HUES6 (cell line): ENCODE measurements around the gene RUNX1.

ENCODE experiments used
- H3K27ac ChIP-seq: 2 replicates; pipeline ENCODE4 v1.7.0; 2013; ENCODE audit warnings: low read depth, mild to moderate bottlenecking, low read length, inconsistent platforms
- H3K27me3 ChIP-seq: 2 replicates; pipeline ENCODE4 v1.6.1; 2013; ENCODE audit warnings: low read length; ENCODE audit not compliant: control insufficient read depth, insufficient read depth
- H3K36me3 ChIP-seq: 2 replicates; pipeline ENCODE4 v1.6.1; 2013; ENCODE audit warnings: low read length; ENCODE audit not compliant: control insufficient read depth, insufficient read depth
- H3K4me1 ChIP-seq: 2 replicates; pipeline ENCODE4 v1.6.1; 2013; ENCODE audit warnings: low read length; ENCODE audit not compliant: control insufficient read depth, insufficient read depth
- H3K4me3 ChIP-seq: 2 replicates; pipeline ENCODE4 v1.5.1; 2013; ENCODE audit warnings: low read depth, low read length
- H3K9ac ChIP-seq: one replicate; pipeline ENCODE4 v1.6.1; 2013; ENCODE audit warnings: mild to moderate bottlenecking, low read length
- H3K9me3 ChIP-seq: 2 replicates; pipeline ENCODE4 v1.6.1; 2013; ENCODE audit warnings: low read depth, low read length; ENCODE audit not compliant: control insufficient read depth, insufficient read depth

Gene RUNX1

GRCh38 chr21:35045542-35046262, 3.4 kb downstream of the RUNX1 start:
- Histone ChIP-seq H3K9ac (no peak overlapping the region), H3K9me3 (peaks cover 10% of the 10 kb centered on the region; the same call in 1 of the 2 replicates), H3K27ac (no peak overlapping the region), H3K4me1 (peaks cover 17% of the 10 kb centered on the region), H3K27me3 (no peaks in the 10 kb centered on the region), H3K4me3 (no peak overlapping the region), H3K36me3 (no peaks in the 10 kb centered on the region)

GRCh38 chr21:35044770-35045541, 4.1 kb downstream of the RUNX1 start:
- Histone ChIP-seq H3K27ac (no peak overlapping the region), H3K36me3 (no peaks in the 10 kb centered on the region), H3K27me3 (no peaks in the 10 kb centered on the region), H3K4me1 (peaks cover 17% of the 10 kb centered on the region), H3K9ac (no peak overlapping the region), H3K4me3 (no peak overlapping the region), H3K9me3 (peaks cover 10% of the 10 kb centered on the region; the same call in 1 of the 2 replicates)

DNA sequence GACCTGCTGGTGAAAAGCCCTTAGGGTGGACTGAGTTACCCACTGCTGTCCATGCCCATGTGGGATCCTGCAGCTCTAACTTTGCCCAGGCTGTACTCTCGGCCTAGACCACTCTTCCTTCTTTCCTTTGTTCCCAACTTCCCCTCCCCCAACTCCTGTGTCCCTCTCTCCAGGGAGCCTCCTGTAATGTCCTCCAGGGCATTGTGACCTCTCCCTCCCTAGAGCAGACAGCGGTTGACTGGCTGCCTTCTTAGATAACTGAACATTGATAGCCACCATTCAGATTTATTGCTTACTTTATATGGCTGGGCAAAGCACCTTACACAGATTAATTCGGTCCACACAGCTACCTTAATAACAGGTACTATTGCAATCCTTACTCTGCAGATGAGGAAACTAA, 5.0 kb downstream of the RUNX1 start:
- no peak overlapping the region for H3K9ac ChIP-seq
- H3K4me3 ChIP-seq, result no peak overlapping the region
- no peak overlapping the region for H3K27ac ChIP-seq
- no peaks in the 10 kb centered on the region for H3K27me3 ChIP-seq
- H3K36me3 ChIP-seq, result no peaks in the 10 kb centered on the region
- peaks cover 17% of the 10 kb centered on the region for H3K4me1 ChIP-seq
- H3K9me3 ChIP-seq, result peaks cover 10% of the 10 kb centered on the region; the same call in 1 of the 2 replicates

- Histone ChIP-seq H3K27me3 (no peaks in the 10 kb centered on the region), H3K9me3 (peaks cover 10% of the 10 kb centered on the region; the same call in 1 of the 2 replicates), H3K4me1 (peaks cover 17% of the 10 kb centered on the region), H3K27ac (no peak overlapping the region), H3K4me3 (no peak overlapping the region), H3K36me3 (no peaks in the 10 kb centered on the region), H3K9ac (no peak overlapping the region)
Measured at GRCh38 chr21:35043549-35043948, 5.6 kb downstream of the RUNX1 start.

- Histone ChIP-seq H3K36me3 (no peaks in the 10 kb centered on the region), H3K9ac (no peak overlapping the region), H3K4me1 (peaks cover 12% of the 10 kb centered on the region; the same call in 1 of the 2 replicates), H3K27me3 (no peaks in the 10 kb centered on the region), H3K9me3 (peaks cover 10% of the 10 kb centered on the region; the same call in 1 of the 2 replicates), H3K27ac (no peak overlapping the region), H3K4me3 (no peak overlapping the region)
Measured at GRCh38 chr21:35042836-35043235, 6.3 kb downstream of the RUNX1 start.

GRCh38 chr21:35041881-35042280, 7.2 kb downstream of the RUNX1 start:
- Histone ChIP-seq H3K36me3 (no peaks in the 10 kb centered on the region), H3K4me1 (peaks cover 8% of the 10 kb centered on the region; the same call in 1 of the 2 replicates), H3K4me3 (no peak overlapping the region), H3K27ac (no peak overlapping the region), H3K9ac (no peak overlapping the region), H3K9me3 (peaks cover 10% of the 10 kb centered on the region; the same call in 1 of the 2 replicates), H3K27me3 (no peaks in the 10 kb centered on the region)

DNA sequence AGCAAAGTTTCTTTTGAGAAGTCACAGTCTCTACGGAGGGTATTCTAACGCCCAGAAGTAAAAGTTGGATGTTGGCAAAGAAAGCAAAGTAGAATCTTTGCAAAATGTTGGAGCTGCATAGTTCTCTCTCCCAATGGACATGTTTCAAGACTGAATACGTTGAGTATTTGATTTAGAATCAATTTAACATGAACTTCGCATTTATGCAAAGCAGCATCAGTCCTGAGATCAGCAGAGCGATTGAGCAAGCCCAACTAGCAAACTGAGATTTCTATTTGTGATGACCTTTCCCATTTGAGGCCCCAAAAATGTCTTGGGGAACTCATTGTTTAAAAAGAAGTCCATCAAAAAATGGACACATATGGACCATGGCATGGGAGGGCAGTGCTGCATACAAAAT, 8.0 kb downstream of the RUNX1 start:
- Histone ChIP-seq H3K9me3 (peaks cover 10% of the 10 kb centered on the region; the same call in 1 of the 2 replicates), H3K9ac (no peak overlapping the region), H3K36me3 (no peaks in the 10 kb centered on the region), H3K27me3 (no peaks in the 10 kb centered on the region), H3K4me3 (no peak overlapping the region), H3K4me1 (peaks cover 5% of the 10 kb centered on the region; the same call in 1 of the 2 replicates), H3K27ac (no peak overlapping the region)

DNA sequence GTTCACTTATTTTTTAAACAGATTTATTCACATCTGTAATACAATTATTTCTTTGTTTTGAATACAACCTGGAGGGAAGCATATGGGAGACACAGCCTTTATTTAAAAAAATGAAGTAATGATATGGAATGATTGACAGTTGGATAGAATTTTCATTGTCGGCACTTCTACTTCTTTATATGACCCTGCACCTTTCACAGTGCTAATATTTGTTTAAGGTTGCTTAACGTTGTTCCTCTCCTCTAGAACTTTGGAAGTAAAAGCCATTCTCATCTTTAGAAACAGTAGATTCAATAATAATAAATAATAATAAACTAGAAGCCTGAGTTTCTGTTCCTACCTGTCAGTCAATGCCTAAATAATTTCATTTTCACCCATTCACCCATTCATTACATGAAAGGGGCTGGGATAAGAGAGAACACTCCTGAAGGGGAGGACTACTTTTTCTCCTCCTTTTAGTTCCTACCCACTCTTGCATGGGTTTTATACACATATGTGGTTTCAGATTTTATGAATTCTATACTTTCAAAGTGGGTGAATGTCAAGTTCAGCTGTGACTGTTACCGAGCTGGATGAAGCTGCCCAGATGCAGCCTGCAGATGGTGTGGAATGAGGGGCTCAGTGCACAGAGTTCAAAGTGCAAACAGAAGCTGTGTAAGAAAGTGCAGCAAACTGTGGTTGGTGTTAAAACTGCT, 9.4 kb downstream of the RUNX1 start:
- H3K27me3 ChIP-seq, result no peaks in the 10 kb centered on the region
- no peaks in the 10 kb centered on the region for H3K36me3 ChIP-seq
- peaks cover 5% of the 10 kb centered on the region; the same call in 1 of the 2 replicates for H3K4me1 ChIP-seq
- H3K27ac ChIP-seq, result no peak overlapping the region
- no peak overlapping the region for H3K9ac ChIP-seq
- H3K9me3 ChIP-seq, result no peaks in the 10 kb centered on the region
- H3K4me3 ChIP-seq, result no peak overlapping the region

DNA sequence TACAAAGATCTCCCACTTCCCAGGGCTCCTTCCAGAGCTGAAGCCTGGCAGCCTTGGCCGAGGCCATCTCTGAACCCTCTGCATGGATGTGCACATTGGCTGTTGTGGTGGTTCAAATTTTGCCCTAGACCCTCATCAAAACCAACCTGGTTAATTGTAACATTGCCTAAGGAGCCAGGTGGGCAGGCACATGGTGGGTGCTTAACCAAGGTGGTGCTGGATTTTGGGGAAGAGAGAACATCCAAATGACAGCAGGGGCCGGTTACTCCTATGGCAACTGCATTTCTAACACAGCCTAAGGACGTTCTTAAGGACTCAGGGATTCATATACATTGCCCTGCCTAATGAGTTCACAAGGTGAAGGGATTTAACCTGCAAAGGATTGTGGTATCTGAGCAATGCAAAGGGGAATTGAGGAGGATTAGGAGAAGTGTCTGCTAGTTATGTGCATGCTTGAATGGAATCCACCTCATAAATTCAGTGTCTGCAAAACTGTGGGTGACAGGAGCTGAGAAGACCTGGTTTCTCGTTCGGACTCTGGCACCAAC, 10.3 kb downstream of the RUNX1 start:
- no peaks in the 10 kb centered on the region for H3K4me1 ChIP-seq
- H3K27ac ChIP-seq, result no peak overlapping the region
- H3K4me3 ChIP-seq, result no peak overlapping the region
- no peaks in the 10 kb centered on the region for H3K36me3 ChIP-seq
- H3K27me3 ChIP-seq, result no peaks in the 10 kb centered on the region
- no peak overlapping the region for H3K9ac ChIP-seq
- H3K9me3 ChIP-seq, result no peaks in the 10 kb centered on the region

- Histone ChIP-seq H3K4me3 (no peak overlapping the region), H3K36me3 (no peaks in the 10 kb centered on the region), H3K4me1 (no peaks in the 10 kb centered on the region), H3K27me3 (no peaks in the 10 kb centered on the region), H3K9me3 (no peaks in the 10 kb centered on the region), H3K27ac (no peak overlapping the region), H3K9ac (no peak overlapping the region)
Measured at GRCh38 chr21:35037384-35037765, 11.7 kb downstream of the RUNX1 start.
